ENCODE results near the gene PERP. TPM values are rescaled to one million over a fixed set of nuclear protein-coding genes. Genes with fewer than 3 reads are reported as not detected.
"Not testable (repeated sequence)": the region's sequence is repeated elsewhere in the genome, so short reads cannot be mapped to it uniquely, and the experiment has no call there.

PERP gene
- total RNA-seq, 1 donor from 2014 or later, result 5.8 TPM

DNA sequence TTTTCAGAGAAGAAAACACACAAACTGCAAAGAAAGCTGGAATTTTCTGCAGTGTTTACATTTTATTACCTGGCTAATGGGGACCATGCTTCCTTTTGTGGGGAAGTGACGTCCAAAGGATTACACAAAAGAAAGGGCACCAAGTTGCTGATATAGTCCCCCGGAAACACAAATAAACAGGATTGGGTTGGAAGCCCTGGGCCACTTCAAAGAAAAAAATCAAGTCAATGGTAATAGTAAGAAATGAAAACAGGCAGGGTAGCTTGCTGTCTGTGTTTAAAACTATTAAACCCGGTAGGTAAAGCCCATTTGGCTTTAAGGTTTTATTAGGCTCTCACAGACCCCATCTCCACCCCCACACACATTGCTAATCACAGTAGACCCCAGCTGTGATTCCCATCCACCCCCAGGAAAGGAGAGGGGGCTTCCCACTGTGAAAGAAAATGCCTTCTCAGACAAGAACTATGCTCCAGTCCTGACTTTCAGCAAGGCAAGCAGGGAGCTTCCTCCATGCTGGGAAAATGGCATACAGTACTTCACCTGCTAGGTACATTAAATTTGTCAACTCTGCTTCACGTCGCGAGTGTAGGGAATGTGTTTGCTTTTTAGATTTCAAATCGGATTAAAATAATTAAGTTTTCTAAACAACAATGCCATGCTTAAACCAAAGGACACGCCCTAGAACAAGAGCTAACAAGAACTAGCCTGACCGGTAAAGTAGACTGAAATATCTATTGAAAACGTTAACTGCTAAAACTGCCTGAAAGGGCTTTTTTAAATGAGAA, 1.1 kb downstream of the PERP start:
- intact Hi-C loops (cut with micrococcal nuclease), result loop anchor here (2.0 to 5.0 kb wide), 2 partner anchors 299 to 881 kb away; partner anchors contain the start of genes HEBP2 and REPS1

- intact Hi-C loops (cut with micrococcal nuclease), result loop anchor here (5.0 kb wide), 1 partner anchor 882 kb away; the partner anchor contains the start of gene REPS1
These were observed 1.8 kb downstream of the PERP start for GRCh38 chr6:138105446-138105845.

- intact Hi-C loops (cut with micrococcal nuclease), result loop anchor here (5.0 kb wide), 1 partner anchor 883 kb away; the partner anchor contains the start of gene REPS1
These were observed 2.5 kb downstream of the PERP start for GRCh38 chr6:138104618-138105213.

- intact Hi-C loops (cut with micrococcal nuclease), result no loop called here
These were observed 3.3 kb downstream of the PERP start for GRCh38 chr6:138103871-138104270.

GRCh38 chr6:138101946-138102731, 5.1 kb downstream of the PERP start:
- intact Hi-C loops (cut with micrococcal nuclease), result no loop called here

- intact Hi-C loops (cut with micrococcal nuclease), result no loop called here
These were observed 7.4 kb downstream of the PERP start for GRCh38 chr6:138099832-138100231.

GRCh38 chr6:138098306-138098705, 8.9 kb downstream of the PERP start:
- intact Hi-C loops (cut with micrococcal nuclease), result no loop called here

- intact Hi-C loops (cut with micrococcal nuclease), result no loop called here
These were observed 13.0 kb downstream of the PERP start for GRCh38 chr6:138094260-138094659.

DNA sequence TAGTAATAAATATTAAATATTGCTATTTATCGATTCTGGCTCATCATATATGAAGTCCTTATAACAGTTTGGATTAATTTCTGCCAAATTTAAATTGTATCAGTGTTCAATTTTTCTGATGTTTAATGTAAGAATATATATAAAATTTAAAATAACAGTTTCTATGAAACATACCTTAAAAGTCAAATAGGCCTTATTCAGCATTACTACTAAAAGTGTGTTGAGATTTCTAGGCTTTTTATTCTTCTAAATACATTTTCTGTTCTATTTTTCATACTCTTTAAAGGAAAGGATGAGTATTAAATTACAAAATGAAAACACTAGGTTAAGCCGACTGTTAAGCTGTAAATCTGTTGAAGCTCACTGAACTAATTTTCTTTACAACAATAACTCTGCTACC, 13.6 kb downstream of the PERP start:
- intact Hi-C loops (cut with micrococcal nuclease), result no loop called here

DNA sequence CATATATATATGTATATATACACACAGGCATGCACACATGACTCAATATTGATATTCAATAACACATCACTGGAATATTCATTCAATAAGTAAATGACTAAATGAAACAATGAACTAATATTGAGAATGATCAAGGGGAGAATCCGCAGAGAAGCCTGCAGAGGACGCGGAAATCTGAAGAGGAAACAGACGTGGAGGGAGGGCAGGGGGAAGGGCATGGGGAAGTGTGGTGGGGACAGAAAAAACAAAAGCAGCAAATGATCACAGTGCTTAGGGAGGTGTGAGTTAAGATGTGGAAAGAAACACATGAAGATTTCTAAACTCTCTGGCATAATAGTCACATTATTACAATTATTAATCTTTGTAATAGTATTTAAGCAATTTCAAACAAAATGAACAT, 14.5 kb downstream of the PERP start:
- intact Hi-C loops (cut with micrococcal nuclease), result no loop called here

- intact Hi-C loops (cut with micrococcal nuclease), result no loop called here
These were observed 17.9 kb downstream of the PERP start for GRCh38 chr6:138089325-138089724.

DNA sequence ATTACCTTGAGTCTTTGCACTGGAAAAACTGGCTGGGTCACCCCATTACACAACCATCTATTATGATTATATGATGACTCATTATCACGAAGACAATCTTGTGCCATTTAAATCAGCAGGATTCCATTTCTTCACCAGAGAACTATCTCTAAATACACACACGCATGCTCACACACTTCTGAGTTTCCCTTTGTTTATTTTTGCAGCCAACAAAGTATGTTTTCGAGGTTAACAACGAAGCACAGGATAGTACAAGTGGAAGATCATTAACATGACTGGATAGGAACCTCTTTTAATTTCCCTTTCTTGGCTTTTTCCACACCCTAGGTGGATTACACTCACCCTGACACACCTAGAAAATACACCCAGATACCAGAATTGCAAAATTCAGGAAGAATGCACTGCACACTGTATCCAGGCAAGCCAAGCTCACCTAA, 18.9 kb downstream of the PERP start:
- intact Hi-C loops (cut with micrococcal nuclease), result no loop called here

GRCh38 chr6:138087593-138088325, 19.5 kb downstream of the PERP start:
- intact Hi-C loops (cut with micrococcal nuclease), result no loop called here

GRCh38 chr6:138086573-138087196, 20.5 kb downstream of the PERP start:
- intact Hi-C loops (cut with micrococcal nuclease), result no loop called here

DNA sequence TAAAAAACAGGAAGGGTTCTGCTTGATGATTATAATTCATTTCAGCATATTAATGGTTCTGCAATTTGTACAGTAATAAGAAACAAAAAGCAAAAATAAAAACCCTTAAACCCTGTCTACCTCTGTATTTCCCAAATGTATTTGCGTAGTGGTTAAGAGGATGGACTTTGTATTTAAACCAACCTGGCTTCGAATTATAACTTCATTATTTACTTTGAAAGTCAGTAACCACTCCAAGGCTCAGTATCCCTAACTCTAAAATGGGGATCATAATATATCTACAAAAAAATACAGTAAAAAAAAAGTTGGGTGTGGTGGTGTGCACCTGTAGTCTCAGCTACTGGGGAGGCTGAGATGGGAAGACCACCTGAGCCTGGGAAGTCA, 21.4 kb downstream of the PERP start:
- intact Hi-C loops (cut with micrococcal nuclease), result no loop called here

- intact Hi-C loops (cut with micrococcal nuclease), result no loop called here
These were observed 22.0 kb downstream of the PERP start for GRCh38 chr6:138084904-138085838.

- intact Hi-C loops (cut with micrococcal nuclease), result no loop called here
These were observed 25.0 kb downstream of the PERP start for GRCh38 chr6:138082232-138082631.

- intact Hi-C loops (cut with micrococcal nuclease), result not testable (repeated sequence)
These were observed 27.7 kb downstream of the PERP start for GRCh38 chr6:138079556-138079955.

DNA sequence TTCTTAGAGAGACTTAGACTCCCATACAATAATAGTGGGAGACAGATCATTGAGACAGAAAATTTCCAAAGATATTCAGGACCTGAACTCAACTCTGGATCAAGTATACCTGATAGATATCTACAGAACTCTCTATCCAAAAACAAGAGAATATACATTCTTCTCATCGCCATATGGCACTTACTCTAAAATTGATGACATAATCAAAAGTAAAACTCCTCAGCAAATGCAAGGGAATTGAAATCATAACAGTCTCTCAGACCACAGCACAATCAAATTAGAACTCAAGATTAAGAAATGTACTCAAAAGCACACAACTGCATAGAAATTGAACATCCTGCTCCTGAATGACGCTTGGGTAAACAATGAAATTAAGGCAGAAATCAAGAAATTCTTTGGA, 28.7 kb downstream of the PERP start:
- intact Hi-C loops (cut with micrococcal nuclease), result no loop called here

DNA sequence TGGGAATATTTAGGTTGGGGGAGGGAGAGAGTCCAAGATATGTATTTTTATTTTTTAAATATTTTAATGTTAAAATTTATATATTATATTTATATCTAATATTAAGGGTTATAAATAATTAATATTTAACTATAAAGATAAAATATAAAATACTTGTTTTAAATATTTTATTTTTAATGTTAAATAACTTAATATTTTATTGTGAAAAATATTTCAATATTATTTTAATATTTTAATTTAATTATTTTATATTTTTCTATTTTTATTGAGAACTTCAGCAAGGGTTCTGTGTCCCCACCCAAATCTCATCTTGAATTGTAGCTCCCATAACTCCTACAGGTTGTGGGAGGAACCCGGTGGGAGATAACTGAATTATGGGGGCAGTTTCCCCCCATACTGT, 34.0 kb downstream of the PERP start:
- intact Hi-C loops (cut with micrococcal nuclease), result no loop called here

Measured in T-helper 2 cell treated with Interferon-gamma antibody and Interleukin-4, amounts not matched to agents 100 ng/mL and 5 ng/mL, for 36 hours (primary cell).